Duodenal mucosa (tissue), 2 donors: ENCODE results near the gene KNG1.

Source experiments
- H3K27ac ChIP-seq: one replicate; pipeline ENCODE4 v1.7.0; 2013; ENCODE audit warnings: low read depth, low read length
- H3K27me3 ChIP-seq, 2 donors: one replicate each; pipeline ENCODE4 v1.7.0; 2013; ENCODE audit warnings: low read length in 2 of 2, control low read depth in 1 of 2; ENCODE audit not compliant: insufficient read depth in 2 of 2, control insufficient read depth in 1 of 2
- H3K36me3 ChIP-seq, 2 donors: one replicate each; pipeline ENCODE4 v1.7.0; 2013; ENCODE audit warnings: low read length in 2 of 2, control low read depth in 1 of 2; ENCODE audit not compliant: insufficient read depth in 2 of 2, control insufficient read depth in 1 of 2
- H3K4me1 ChIP-seq, 2 donors: one replicate each; pipeline ENCODE4 v1.7.0; 2013; ENCODE audit warnings: low read length in 2 of 2, control low read depth in 1 of 2; ENCODE audit not compliant: insufficient read depth in 2 of 2, control insufficient read depth in 1 of 2
- H3K4me3 ChIP-seq, 2 donors: one replicate each; pipeline ENCODE4 v1.7.0; 2013; ENCODE audit warnings: low read length in 2 of 2, low read depth in 1 of 2
- H3K9ac ChIP-seq, 2 donors: one replicate each; pipeline ENCODE4 v1.7.0; 2013; ENCODE audit warnings: low read length in 2 of 2, low read depth in 1 of 2
- H3K9me3 ChIP-seq, 2 donors: one replicate each; pipeline ENCODE4 v1.7.0; 2013; ENCODE audit warnings: low read length in 2 of 2, control low read depth in 1 of 2; ENCODE audit not compliant: control insufficient read depth in 1 of 2

Gene KNG1

GRCh38 chr3:186760897-186761447, 43.8 kb downstream of the KNG1 start:
- Histone ChIP-seq H3K27me3 (no peaks in the 10 kb centered on the region), H3K9ac (no peak overlapping the region), H3K4me3 (no peak overlapping the region), H3K4me1 (peaks cover 0 to 4% of the 10 kb centered on the region in 2 donors), H3K9me3 (no peaks in the 10 kb centered on the region), H3K27ac (no peak overlapping the region), H3K36me3 (no peaks in the 10 kb centered on the region)

- H3K9me3 ChIP-seq: no peaks in the 10 kb centered on the region
These were observed 55.1 kb downstream of the KNG1 start for GRCh38 chr3:186772281-186772694.

GRCh38 chr3:186772701-186773417, 55.7 kb downstream of the KNG1 start:
- no peaks in the 10 kb centered on the region for H3K9me3 ChIP-seq
- peaks cover 4 to 13% of the 10 kb centered on the region in 2 donors for H3K4me1 ChIP-seq
- H3K4me3 ChIP-seq: peak overlapping the region; percentile 68 to 77
- no peaks in the 10 kb centered on the region for H3K27me3 ChIP-seq
- no peaks in the 10 kb centered on the region for H3K36me3 ChIP-seq
- H3K27ac ChIP-seq: peak overlapping the region; percentile 62
- H3K9ac ChIP-seq: peak overlapping the region; percentile 44 to 54

More at GRCh38 chr3:186772281-186772694, 55.1 kb downstream of the KNG1 start:
- H3K4me1 ChIP-seq: peaks cover 4 to 13% of the 10 kb centered on the region in 2 donors
- H3K27me3 ChIP-seq: no peaks in the 10 kb centered on the region
- no peaks in the 10 kb centered on the region for H3K36me3 ChIP-seq
- H3K27ac ChIP-seq: peak overlapping the region; percentile 8
- H3K9ac ChIP-seq: peak overlapping the region; percentile 44 to 54
- H3K4me3 ChIP-seq: peak overlapping the region; percentile 68 to 77

- H3K27ac ChIP-seq: no peak overlapping the region
- peaks cover 4 to 13% of the 10 kb centered on the region in 2 donors for H3K4me1 ChIP-seq
- H3K36me3 ChIP-seq: no peaks in the 10 kb centered on the region
- no peak overlapping the region for H3K4me3 ChIP-seq
- H3K27me3 ChIP-seq: no peaks in the 10 kb centered on the region
- H3K9ac ChIP-seq: no peak overlapping the region
- H3K9me3 ChIP-seq: no peaks in the 10 kb centered on the region
These were observed 58.8 kb downstream of the KNG1 start for GRCh38 chr3:186775999-186776398.

- Histone ChIP-seq H3K4me1 (peaks cover 0 to 6% of the 10 kb centered on the region in 2 donors), H3K27ac (no peak overlapping the region), H3K4me3 (no peak overlapping the region), H3K27me3 (no peaks in the 10 kb centered on the region), H3K9me3 (no peaks in the 10 kb centered on the region), H3K9ac (no peak overlapping the region), H3K36me3 (peaks cover under 1 to 1% of the 10 kb centered on the region in 2 donors)
These were observed 62.0 kb downstream of the KNG1 start for GRCh38 chr3:186779204-186779603.

GRCh38 chr3:186782542-186783057, 65.4 kb downstream of the KNG1 start:
- Histone ChIP-seq H3K4me3 (peak overlapping the region; percentile 100), H3K27ac (peak overlapping the region; percentile 99), H3K27me3 (no peaks in the 10 kb centered on the region), H3K9ac (peak overlapping the region; percentile 100), H3K4me1 (peaks cover 30 to 32% of the 10 kb centered on the region in 2 donors), H3K9me3 (no peaks in the 10 kb centered on the region), H3K36me3 (peaks cover 35% of the 10 kb centered on the region in 2 donors)

GRCh38 chr3:186783058-186783730, 66.0 kb downstream of the KNG1 start, which contains the start of gene EIF4A2:
TSS of gene EIF4A2 (plus strand) at chr3:186783577. CDS start at chr3:186783611, 34 bp downstream.
- Histone ChIP-seq H3K9me3 (no peaks in the 10 kb centered on the region), H3K36me3 (peaks cover 41% of the 10 kb centered on the region in 2 donors), H3K9ac (peak within 1 kb of the TSS; percentile 100), H3K27me3 (no peaks in the 10 kb centered on the region), H3K4me3 (peak within 1 kb of the TSS; percentile 100), H3K27ac (peak within 1 kb of the TSS; percentile 99), H3K4me1 (peaks cover 36 to 38% of the 10 kb centered on the region in 2 donors)

- peak overlapping the region; percentile 100 for H3K4me3 ChIP-seq
- peak overlapping the region; percentile 99 for H3K27ac ChIP-seq
- H3K9ac ChIP-seq: peak overlapping the region; percentile 100
- no peaks in the 10 kb centered on the region for H3K9me3 ChIP-seq
- peaks cover 47 to 48% of the 10 kb centered on the region in 2 donors for H3K36me3 ChIP-seq
- peaks cover 39 to 40% of the 10 kb centered on the region in 2 donors for H3K4me1 ChIP-seq
- H3K27me3 ChIP-seq: no peaks in the 10 kb centered on the region
These were observed 66.8 kb downstream of the KNG1 start for GRCh38 chr3:186783731-186784515.

- Histone ChIP-seq H3K4me1 (peaks cover 39 to 40% of the 10 kb centered on the region in 2 donors), H3K36me3 (peaks cover 51 to 57% of the 10 kb centered on the region in 2 donors)
These were observed 67.8 kb downstream of the KNG1 start for GRCh38 chr3:186784820-186785494.

More at GRCh38 chr3:186784820-186785494, 67.8 kb downstream of the KNG1 start:
- Histone ChIP-seq H3K4me3 (peak overlapping the region; percentile 100), H3K9me3 (no peaks in the 10 kb centered on the region), H3K27me3 (no peaks in the 10 kb centered on the region), H3K9ac (peak overlapping the region; percentile 100), H3K27ac (no peak overlapping the region)
